Activated T-helper 9 cell treated with anti-CD3 and anti-CD28 coated beads, Interleukin-2, amount 50 U/mL, for 16 hours (primary cell): ENCODE data around the gene G2E3.
"Not testable (repeated sequence)": the region's sequence is repeated elsewhere in the genome, so short reads cannot be mapped to it uniquely, and the experiment has no call there.

Source experiments
- DNase-seq: peaks from one replicate; pipeline ENCODE4 v3.0.0-alpha.2; 2020; ENCODE audit warnings: low read depth

G2E3 gene

GRCh38 chr14:30559638-30560091, 707 bp downstream of the G2E3 start:
- DNase-seq: no peak

DNA sequence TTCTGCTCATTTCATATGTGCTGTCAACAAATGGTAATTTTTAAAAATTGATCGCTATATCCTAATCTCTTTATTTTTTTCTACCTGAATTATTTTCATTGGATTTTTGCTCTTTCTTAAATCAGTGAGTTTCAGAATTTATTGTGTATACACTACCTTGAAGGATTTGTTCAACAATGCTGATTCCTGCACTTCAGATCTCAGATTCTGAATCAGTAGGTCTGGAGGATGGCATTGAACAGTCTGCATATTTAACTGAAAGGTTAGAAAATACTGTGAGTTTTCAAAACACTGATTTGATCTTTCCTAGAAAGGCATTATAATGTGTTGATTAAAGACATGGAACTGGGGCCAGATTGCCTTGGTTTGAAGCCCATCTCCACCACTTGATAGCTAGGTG, 1.6 kb downstream of the G2E3 start:
- DNase-seq: no peak

GRCh38 chr14:30564235-30564867, 5.4 kb downstream of the G2E3 start:
- no peak for DNase-seq

GRCh38 chr14:30564868-30565248, 5.9 kb downstream of the G2E3 start:
- no peak for DNase-seq

GRCh38 chr14:30569216-30569902, 10.4 kb downstream of the G2E3 start:
- DNase-seq: no peak

- no peak for DNase-seq
These were observed 10.9 kb downstream of the G2E3 start for GRCh38 chr14:30569903-30570226.

- DNase-seq: no peak
These were observed 13.3 kb downstream of the G2E3 start for GRCh38 chr14:30572237-30572636.

DNA sequence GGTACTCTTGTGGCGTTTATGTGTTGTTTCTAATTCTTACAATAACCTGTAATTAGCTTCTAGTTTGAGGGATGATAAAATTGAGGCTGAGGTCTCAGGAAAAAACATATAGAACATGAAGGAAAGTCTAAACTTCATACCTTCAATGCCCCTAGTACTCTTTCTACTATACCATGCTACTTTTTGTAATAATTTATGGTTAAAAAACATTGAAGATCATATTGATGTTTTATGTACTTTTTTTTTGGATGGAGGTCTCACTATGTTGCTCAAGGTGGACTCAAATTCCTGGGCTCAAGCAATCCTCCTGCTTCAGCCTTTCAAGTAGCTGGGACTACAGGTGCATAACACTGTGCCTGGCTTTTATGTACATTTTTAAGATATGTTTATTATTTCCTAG, 13.8 kb downstream of the G2E3 start:
- no peak for DNase-seq

GRCh38 chr14:30573226-30573814, 14.4 kb downstream of the G2E3 start:
- DNase-seq: no peak

GRCh38 chr14:30573966-30574365, 15.0 kb downstream of the G2E3 start:
- no peak for DNase-seq

DNA sequence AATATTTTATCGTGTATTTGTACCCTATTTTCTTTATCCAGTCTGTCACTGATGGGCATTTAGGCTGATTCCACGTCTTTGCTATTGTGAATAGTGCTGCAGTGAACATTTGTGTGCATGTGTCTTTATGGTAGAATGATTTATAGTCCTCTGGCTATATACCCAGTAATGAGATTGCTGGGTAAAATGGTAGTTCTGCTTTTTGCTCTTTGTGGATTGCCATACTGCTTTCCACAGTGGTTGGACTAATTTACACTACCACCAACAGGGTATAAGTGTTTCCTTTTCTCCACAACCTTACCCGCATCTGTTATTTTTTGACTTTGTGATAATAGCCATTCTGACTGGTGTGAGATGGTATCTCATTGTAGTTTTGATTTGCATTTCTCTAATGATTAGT, 15.8 kb downstream of the G2E3 start:
- not testable (repeated sequence) for DNase-seq

DNA sequence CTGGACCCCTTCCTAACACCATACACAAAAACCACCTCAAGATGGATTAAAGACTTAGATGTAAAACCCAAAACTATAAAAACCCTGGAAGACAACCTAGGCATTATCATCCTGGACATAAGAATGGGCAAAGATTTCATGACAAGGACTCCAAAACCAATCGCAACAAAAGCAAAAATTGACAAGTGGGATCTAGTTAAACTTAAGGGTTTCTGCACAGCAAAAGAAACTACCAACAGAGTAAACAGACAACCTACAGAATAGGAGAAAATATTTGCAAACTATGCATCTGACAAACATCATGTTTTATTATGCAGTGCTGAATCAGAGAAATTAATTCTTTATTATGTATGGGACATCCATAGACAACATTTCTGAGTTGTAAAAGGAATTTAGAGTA, 17.4 kb downstream of the G2E3 start:
- not testable (repeated sequence) for DNase-seq

- no peak for DNase-seq
These were observed 21.8 kb downstream of the G2E3 start for GRCh38 chr14:30580616-30581282.

GRCh38 chr14:30581283-30581625, 22.3 kb downstream of the G2E3 start:
- no peak for DNase-seq

DNA sequence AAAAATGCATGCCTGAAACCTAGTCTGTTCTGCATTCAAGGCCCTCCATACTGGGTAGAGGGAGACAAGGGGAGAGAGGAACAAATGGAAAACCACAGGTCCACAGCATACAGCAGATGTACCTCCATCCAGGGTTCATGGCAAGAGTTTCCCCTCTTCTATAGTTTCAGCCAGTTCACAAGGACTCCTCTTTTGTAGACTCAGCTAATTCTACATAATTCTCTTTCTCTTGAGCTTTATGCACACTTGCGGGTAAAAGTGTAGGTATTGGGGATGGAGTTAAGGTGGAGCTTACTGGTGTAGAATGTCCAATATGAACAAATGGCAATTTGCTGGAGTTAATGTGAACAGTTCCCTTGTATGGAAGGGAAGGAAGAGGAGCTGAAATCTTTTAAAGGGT, 23.4 kb downstream of the G2E3 start:
- no peak for DNase-seq

GRCh38 chr14:30584058-30584630, 25.2 kb downstream of the G2E3 start:
- no peak for DNase-seq

DNA sequence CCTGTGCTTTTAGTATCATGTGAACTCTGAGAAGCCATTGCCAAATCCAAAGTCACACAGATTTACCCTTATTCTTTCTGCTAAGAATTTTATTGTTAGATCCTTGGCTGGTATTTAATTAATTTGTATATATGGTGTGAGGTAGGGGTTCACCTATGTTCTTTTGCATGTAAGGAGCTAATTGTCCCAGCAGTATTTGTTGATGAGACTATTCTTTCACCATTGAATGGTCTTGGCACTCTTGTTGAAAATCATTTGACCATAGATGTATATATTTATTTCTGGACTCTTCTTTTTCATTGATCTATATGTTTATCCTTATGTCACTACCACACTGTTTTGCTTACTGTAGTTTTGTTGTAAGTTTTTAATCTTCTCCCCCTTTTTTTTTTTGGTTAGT, 26.2 kb downstream of the G2E3 start:
- no peak for DNase-seq

DNA sequence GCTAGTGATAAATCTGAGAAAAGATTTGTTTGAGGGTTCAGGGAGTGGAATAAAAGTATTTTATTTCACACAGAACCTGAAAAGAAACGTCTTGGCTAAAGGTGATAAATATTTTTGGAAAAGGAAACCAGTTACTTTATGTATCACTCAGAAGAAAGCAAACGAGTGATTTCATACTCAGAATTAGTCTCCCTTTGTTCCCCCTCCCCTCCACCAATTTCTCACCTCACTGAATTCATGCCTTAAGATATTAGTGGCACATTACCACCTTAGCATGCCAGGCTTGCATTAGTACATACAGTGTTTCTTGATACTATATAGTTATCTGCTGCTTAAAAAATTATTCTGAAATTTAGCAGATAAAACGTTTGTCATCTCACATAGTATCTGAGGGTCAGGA, 28.2 kb downstream of the G2E3 start:
- DNase-seq: no peak

DNA sequence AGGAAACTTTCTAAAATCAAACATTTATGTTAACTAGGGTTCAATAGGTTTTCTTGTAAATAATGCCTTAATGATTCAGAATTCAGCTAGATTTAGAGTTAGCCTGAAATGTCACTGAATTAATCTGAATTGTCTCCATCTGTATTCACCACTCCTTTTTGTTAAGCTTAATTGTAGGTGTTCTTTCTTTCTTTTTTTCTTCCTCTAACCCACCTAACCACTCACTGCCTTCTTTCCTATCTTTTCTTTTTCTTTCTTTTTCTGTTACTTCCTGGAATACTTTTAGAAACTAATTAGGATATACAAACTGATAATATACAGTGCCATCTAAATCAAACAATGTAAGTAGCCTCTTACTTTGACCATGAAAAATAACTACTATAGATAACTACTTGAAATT, 29.9 kb downstream of the G2E3 start:
- no peak for DNase-seq

GRCh38 chr14:30596935-30597334, 38.0 kb downstream of the G2E3 start:
- no peak for DNase-seq

GRCh38 chr14:30597504-30597903, 38.5 kb downstream of the G2E3 start:
- DNase-seq: no peak

- no peak for DNase-seq
These were observed 42.3 kb downstream of the G2E3 start for GRCh38 chr14:30600922-30601918.
